ENCODE results near the gene FZR1.

FZR1 gene

GRCh38 chr19:3547767-3548282, 41.7 kb downstream of the FZR1 start:
- no peak for DNase-seq

GRCh38 chr19:3548606-3549005, 42.5 kb downstream of the FZR1 start:
- no peak for DNase-seq

GRCh38 chr19:3549816-3550215, 43.7 kb downstream of the FZR1 start:
- DNase-seq: no peak

- DNase-seq: no peak
Observed at GRCh38 chr19:3550947-3551791, 45.1 kb downstream of the FZR1 start.

- DNase-seq: no peak
Observed at GRCh38 chr19:3551792-3552095, 45.6 kb downstream of the FZR1 start.

GRCh38 chr19:3554254-3555083, 48.4 kb downstream of the FZR1 start:
- no peak for DNase-seq

GRCh38 chr19:3555653-3556422, 49.7 kb downstream of the FZR1 start:
- no peak for DNase-seq

- no peak for DNase-seq
Observed at GRCh38 chr19:3556423-3556977, 50.4 kb downstream of the FZR1 start.

GRCh38 chr19:3556978-3557460, 50.9 kb downstream of the FZR1 start:
- peak; percentile 31 to 73 (median 66) for DNase-seq

GRCh38 chr19:3557461-3558248, 51.5 kb downstream of the FZR1 start, which contains the start of gene MFSD12:
TSS of gene MFSD12 (minus strand) at chr19:3557586. CDS start at chr19:3557403, 183 bp downstream.
- DNase-seq: peak; percentile 97 to 98 (median 97)

GRCh38 chr19:3563709-3564524, 57.8 kb downstream of the FZR1 start:
- no peak for DNase-seq

- DNase-seq: no peak
Observed at GRCh38 chr19:3565139-3565538, 59.0 kb downstream of the FZR1 start.

- DNase-seq: peak in 1 of 3 experiments; percentile 63
Observed at GRCh38 chr19:3570042-3570441, 63.9 kb downstream of the FZR1 start.

- no peak for DNase-seq
Observed at GRCh38 chr19:3570606-3571011, 64.5 kb downstream of the FZR1 start.

- DNase-seq: peak; percentile 99 to 100 (median 100)
Observed at GRCh38 chr19:3572132-3572854, 66.2 kb downstream of the FZR1 start.

GRCh38 chr19:3572855-3573161, 66.7 kb downstream of the FZR1 start, which contains the start of gene HMG20B:
TSS of gene HMG20B (plus strand) at chr19:3572944. CDS start at chr19:3573310, 366 bp downstream.
- DNase-seq: peak in 1 of 3 experiments; percentile 79

GRCh38 chr19:3573162-3573857, 67.2 kb downstream of the FZR1 start:
- DNase-seq: peak in 1 of 3 experiments; percentile 58

GRCh38 chr19:3573858-3574637, 67.9 kb downstream of the FZR1 start:
- DNase-seq: peak; percentile 67 to 93 (median 83)

Data from NCI-H1417 (cell line).